SK-N-SH treated with all-trans-retinoic acid at 6 μM for 48 hours (cell line): ENCODE measurements around the gene KIAA1328.
A peak's percentile ranks its signal among the peaks of the same experiment; 100 is the strongest.
"Not testable (repeated sequence)": the region's sequence is repeated elsewhere in the genome, so short reads cannot be mapped to it uniquely, and the experiment has no call there.

Experiments
- ATAC-seq: fragments of 200-7000 bp; cut with Tn5 transposase; 3 replicates; pipeline ENCODE4 v1.9.1; 2020; ENCODE audit warnings: mild to moderate bottlenecking, moderate library complexity
- ARNTL ChIP-seq: fragments of 450-650 bp; formaldehyde crosslinking; IDR thresholded peaks from 2 replicates; pipeline ENCODE4 v1.5.0; 2020; ENCODE audit warnings: low read depth, mild to moderate bottlenecking, moderate library complexity, borderline replicate concordance
- BACH2 ChIP-seq: fragments of 250-450 bp; sonication (Bioruptor Pico); IDR thresholded peaks from 2 replicates; pipeline ENCODE4 v1.9.0; 2021; ENCODE audit warnings: mild to moderate bottlenecking, borderline replicate concordance
- CREB5 ChIP-seq: fragments of 250-450 bp; sonication (Bioruptor Pico); IDR thresholded peaks from 2 replicates; pipeline ENCODE4 v1.5.1; 2020; ENCODE audit warnings: low read depth, mild to moderate bottlenecking, moderate library complexity
- CSDC2 ChIP-seq: fragments of 250-450 bp; sonication (Bioruptor Pico); IDR thresholded peaks from 2 replicates; pipeline ENCODE4 v1.5.0; 2020; ENCODE audit warnings: mild to moderate bottlenecking, moderate library complexity
- ESRRG ChIP-seq: fragments of 250-450 bp; sonication (Bioruptor Pico); IDR thresholded peaks from 2 replicates; pipeline ENCODE4 v1.6.1; 2021; ENCODE audit warnings: mild to moderate bottlenecking
- OSR1 ChIP-seq: fragments of 250-450 bp; sonication (Bioruptor Pico); IDR thresholded peaks from 2 replicates; pipeline ENCODE4 v1.8.0; 2022; ENCODE audit warnings: moderate library complexity, mild to moderate bottlenecking, inconsistent platforms
- PATZ1 ChIP-seq: fragments of 250-450 bp; sonication (Bioruptor Pico); IDR thresholded peaks from 2 replicates; pipeline ENCODE4 v1.8.0; 2020; ENCODE audit warnings: mild to moderate bottlenecking, moderate library complexity, borderline replicate concordance
- RARB ChIP-seq: fragments of 250-450 bp; sonication (Bioruptor Pico); IDR thresholded peaks from 2 replicates; pipeline ENCODE4 v1.8.0; 2021; ENCODE audit warnings: mild to moderate bottlenecking, moderate library complexity
- TOX ChIP-seq: fragments of 250-450 bp; sonication (Bioruptor Pico); IDR thresholded peaks from 2 replicates; pipeline ENCODE4 v1.8.0; 2021; ENCODE audit warnings: mild to moderate bottlenecking, moderate library complexity, borderline replicate concordance
- ZFP3 ChIP-seq: fragments of 250-450 bp; sonication (Bioruptor Pico); IDR thresholded peaks from 2 replicates; pipeline ENCODE4 v1.5.0; 2020; ENCODE audit warnings: mild to moderate bottlenecking, moderate library complexity
- ZFP30 ChIP-seq: fragments of 450-650 bp; formaldehyde crosslinking; IDR thresholded peaks from 2 replicates; pipeline ENCODE4 v1.5.0; 2022; ENCODE audit warnings: mild to moderate bottlenecking, moderate library complexity
- ZNF70 ChIP-seq: fragments of 450-650 bp; formaldehyde crosslinking; IDR thresholded peaks from 2 replicates; pipeline ENCODE4 v1.5.0; 2020; ENCODE audit warnings: mild to moderate bottlenecking, moderate library complexity
- ZNF8 ChIP-seq: fragments of 450-650 bp; formaldehyde crosslinking; IDR thresholded peaks from 2 replicates; pipeline ENCODE4 v1.5.0; 2020; ENCODE audit warnings: mild to moderate bottlenecking, moderate library complexity
- TF ChIP-seq, protein P1 (sequence below): fragments of 250-450 bp; sonication (Bioruptor Pico); IDR thresholded peaks from 2 replicates; pipeline ENCODE4 v1.5.1; 2021; ENCODE audit warnings: mild to moderate bottlenecking, moderate library complexity
- TF ChIP-seq, protein P2 (sequence below): fragments of 250-450 bp; sonication (Bioruptor Pico); IDR thresholded peaks from 2 replicates; pipeline ENCODE4 v1.8.0; 2021; ENCODE audit warnings: low read depth, mild to moderate bottlenecking, moderate library complexity, borderline replicate concordance

KIAA1328 gene

GRCh38 chr18:36871801-36872200 lies 42.9 kb downstream of the KIAA1328 start:
- TF ChIP-seq ZFP3 (CRISPR knock-in tag) (no peak), TOX (CRISPR knock-in tag) (no peak), ZNF70 (no peak), PATZ1 (CRISPR knock-in tag) (no peak), ZFP30 (no peak), ZNF8 (no peak), ARNTL (no peak), RARB (CRISPR knock-in tag) (no peak), CSDC2 (CRISPR knock-in tag) (no peak)
- TF ChIP-seq, protein P1, sequence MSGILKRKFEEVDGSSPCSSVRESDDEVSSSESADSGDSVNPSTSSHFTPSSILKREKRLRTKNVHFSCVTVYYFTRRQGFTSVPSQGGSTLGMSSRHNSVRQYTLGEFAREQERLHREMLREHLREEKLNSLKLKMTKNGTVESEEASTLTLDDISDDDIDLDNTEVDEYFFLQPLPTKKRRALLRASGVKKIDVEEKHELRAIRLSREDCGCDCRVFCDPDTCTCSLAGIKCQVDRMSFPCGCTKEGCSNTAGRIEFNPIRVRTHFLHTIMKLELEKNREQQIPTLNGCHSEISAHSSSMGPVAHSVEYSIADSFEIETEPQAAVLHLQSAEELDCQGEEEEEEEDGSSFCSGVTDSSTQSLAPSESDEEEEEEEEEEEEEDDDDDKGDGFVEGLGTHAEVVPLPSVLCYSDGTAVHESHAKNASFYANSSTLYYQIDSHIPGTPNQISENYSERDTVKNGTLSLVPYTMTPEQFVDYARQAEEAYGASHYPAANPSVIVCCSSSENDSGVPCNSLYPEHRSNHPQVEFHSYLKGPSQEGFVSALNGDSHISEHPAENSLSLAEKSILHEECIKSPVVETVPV (CRISPR knock-in tag), result no peak
- TF ChIP-seq, protein P2, sequence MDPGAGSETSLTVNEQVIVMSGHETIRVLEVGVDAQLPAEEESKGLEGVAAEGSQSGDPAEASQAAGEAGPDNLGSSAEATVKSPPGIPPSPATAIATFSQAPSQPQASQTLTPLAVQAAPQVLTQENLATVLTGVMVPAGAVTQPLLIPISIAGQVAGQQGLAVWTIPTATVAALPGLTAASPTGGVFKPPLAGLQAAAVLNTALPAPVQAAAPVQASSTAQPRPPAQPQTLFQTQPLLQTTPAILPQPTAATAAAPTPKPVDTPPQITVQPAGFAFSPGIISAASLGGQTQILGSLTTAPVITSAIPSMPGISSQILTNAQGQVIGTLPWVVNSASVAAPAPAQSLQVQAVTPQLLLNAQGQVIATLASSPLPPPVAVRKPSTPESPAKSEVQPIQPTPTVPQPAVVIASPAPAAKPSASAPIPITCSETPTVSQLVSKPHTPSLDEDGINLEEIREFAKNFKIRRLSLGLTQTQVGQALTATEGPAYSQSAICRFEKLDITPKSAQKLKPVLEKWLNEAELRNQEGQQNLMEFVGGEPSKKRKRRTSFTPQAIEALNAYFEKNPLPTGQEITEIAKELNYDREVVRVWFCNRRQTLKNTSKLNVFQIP (CRISPR knock-in tag), result no peak
- no peak for ATAC-seq

DNA sequence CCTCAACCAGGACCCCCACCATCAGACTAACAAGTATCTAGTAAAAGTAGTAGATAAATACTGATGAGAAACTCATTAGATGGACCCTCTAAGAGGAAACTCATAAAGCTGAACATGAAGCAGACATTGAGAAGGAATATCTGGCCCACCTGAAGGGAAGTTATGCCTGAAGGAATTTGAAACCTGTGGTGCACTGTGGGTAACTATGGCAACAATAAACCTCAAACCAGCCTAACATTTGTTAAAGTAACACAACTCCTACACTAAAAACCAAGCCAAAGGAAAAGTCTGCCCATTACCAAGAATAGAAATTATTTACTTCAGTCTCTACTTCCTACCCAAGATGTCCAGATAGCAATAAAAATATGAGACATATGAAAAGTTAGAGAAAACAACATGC lies 43.4 kb downstream of the KIAA1328 start:
- no peak for ATAC-seq
- TF ChIP-seq RARB (CRISPR knock-in tag), result no peak
- TF ChIP-seq, protein P2 (CRISPR knock-in tag), result no peak
- TF ChIP-seq, protein P1 (CRISPR knock-in tag), result no peak
- no peak for TF ChIP-seq ZFP30
- TF ChIP-seq ZNF70, result no peak
- TF ChIP-seq OSR1 (CRISPR knock-in tag), result no peak
- no peak for TF ChIP-seq BACH2 (CRISPR knock-in tag)
- no peak for TF ChIP-seq ESRRG
- TF ChIP-seq CREB5 (CRISPR knock-in tag), result no peak
- no peak for TF ChIP-seq PATZ1 (CRISPR knock-in tag)
- TF ChIP-seq ZNF8, result no peak

DNA sequence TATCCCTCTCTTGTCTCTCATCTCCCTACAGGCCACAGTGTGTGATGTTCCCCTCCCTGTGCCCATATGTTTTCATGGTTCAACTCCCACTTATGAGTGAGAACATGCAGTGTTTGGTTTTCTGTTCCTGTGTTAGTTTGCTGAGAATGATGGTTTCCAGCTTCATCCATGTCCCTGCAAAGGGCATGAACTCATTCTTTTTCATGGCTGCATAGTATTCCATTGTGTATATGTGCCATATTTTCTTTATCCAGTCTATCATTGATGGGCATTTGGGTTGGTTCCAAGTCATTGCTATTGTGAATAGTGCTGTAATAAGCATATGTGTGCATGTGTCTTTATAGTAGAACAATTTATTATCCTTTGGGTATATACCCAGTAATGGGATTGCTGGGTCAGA lies 44.9 kb downstream of the KIAA1328 start:
- peak; percentile 29; the same call in 1 of the 2 replicates for TF ChIP-seq ZNF8
- ATAC-seq, result not testable (repeated sequence)

- ATAC-seq, result not testable (repeated sequence)
These were observed 50.9 kb downstream of the KIAA1328 start for GRCh38 chr18:36879796-36880195.
